HepG2 (cell line): Measurements from ENCODE around the gene EIF5. TPM values are rescaled to one million over a fixed set of nuclear protein-coding genes. Genes with fewer than 3 reads are reported as not detected.

ENCODE experiments used
- ATAC-seq: fragments of 200-7000 bp; cut with Tn5 transposase; 3 replicates; pipeline ENCODE4 v1.9.1; 2020; ENCODE audit warnings: mild to moderate bottlenecking, moderate library complexity
- BruUV-seq: library from RNA; stranded (reverse); fragments of 400-500 nt; replicated peaks from 2 replicates; lab custom pipeline; 2021; lab: Mats Ljungman, UMichigan
- CTCF ChIA-PET: fragments of 300-600 bp; formaldehyde crosslinking; extraction: SDS; loops from one replicate; lab custom pipeline; 2021; ENCODE audit warnings: low total read pairs, inconsistent platforms, low intra/inter-chr PET ratio; lab: Yijun Ruan, JAX
- POLR2A ChIA-PET: fragments of 350-600 bp; sonication (Branson Sonifier 250); formaldehyde crosslinking; loops from one replicate; lab custom pipeline; 2020; ENCODE audit warnings: antibody characterized with exemption, inconsistent platforms; lab: Yijun Ruan, JAX
- DNase-seq: peaks from one replicate; pipeline ENCODE4 v3.0.0-alpha.2; 2015; ENCODE audit warnings: low spot score
- FAIRE-seq: peaks from 3 replicates; lab custom pipeline; 2011; peaks lifted over from hg19 to GRCh38; lab: Jason Lieb, UNC
- H2AFZ ChIP-seq: one replicate; pipeline ENCODE4 v1.6.1; 2011; ENCODE audit warnings: low read length, inconsistent platforms
- H3K27ac ChIP-seq: fragments of 300-600 bp; 3 replicates; pipeline ENCODE4 v1.8.0; 2011; ENCODE audit warnings: mixed run types, mild to moderate bottlenecking, mixed read lengths, low read length, inconsistent platforms; ENCODE audit not compliant: insufficient read depth; ENCODE audit errors: extremely low read length
- H3K27me3 ChIP-seq, 2 experiments: fragments of 200-600 bp in 1 of 2; 2 replicates in 1 of 2; 3 replicates in 1 of 2; pipeline versions ENCODE4 v1.6.0 to v1.8.0; 2011; ENCODE audit warnings: low read length in 2 of 2, mild to moderate bottlenecking in 2 of 2, moderate library complexity in 2 of 2, inconsistent platforms in 1 of 2; ENCODE audit not compliant: insufficient read depth in 2 of 2, control insufficient read depth in 1 of 2
- H3K36me3 ChIP-seq, 2 experiments: fragments of 200-600 bp in 1 of 2; replicated peaks in 1 of 2; 2 replicates in 1 of 2; 3 replicates in 1 of 2; pipeline versions ENCODE4 v1.5.1 to v1.8.0; 2011; ENCODE audit warnings: low read length in 2 of 2, inconsistent platforms in 1 of 2; ENCODE audit not compliant: insufficient read depth in 2 of 2, control insufficient read depth in 1 of 2
- H3K4me1 ChIP-seq: 2 replicates; pipeline ENCODE4 v1.5.1; 2012; ENCODE audit warnings: low read length, inconsistent platforms; ENCODE audit not compliant: insufficient read depth
- H3K4me2 ChIP-seq: 2 replicates; pipeline ENCODE4 v1.6.0; 2011; ENCODE audit warnings: low read depth, low read length, inconsistent platforms
- H3K4me3 ChIP-seq, 3 experiments: fragments of 200-600 bp in 1 of 3; sonication (generic), shearing (Covaris generic) in 1 of 3; replicated peaks in 1 of 3; 2 replicates each; pipeline ENCODE4 v1.5.1; 2011 to 2016; ENCODE audit warnings: low read length in 3 of 3, inconsistent platforms in 2 of 3, low read depth in 2 of 3, mild to moderate bottlenecking in 2 of 3, control low read depth in 1 of 3, mixed read lengths in 1 of 3; ENCODE audit not compliant: insufficient read depth in 1 of 3
- H3K79me2 ChIP-seq: one replicate; pipeline ENCODE4 v1.6.1; 2011; ENCODE audit warnings: low read length, inconsistent platforms; ENCODE audit not compliant: insufficient read depth
- H3K9ac ChIP-seq: 2 replicates; pipeline ENCODE4 v1.6.0; 2011; ENCODE audit warnings: mild to moderate bottlenecking, low read depth, low read length, inconsistent platforms; ENCODE audit not compliant: insufficient read depth
- H3K9me3 ChIP-seq: 2 replicates; pipeline ENCODE4 v1.5.1; 2012; ENCODE audit warnings: mild to moderate bottlenecking, low read length
- H4K20me1 ChIP-seq: 2 replicates; pipeline ENCODE4 v1.6.0; 2011; ENCODE audit warnings: inconsistent platforms, mild to moderate bottlenecking, low read length, moderate library complexity; ENCODE audit not compliant: insufficient read depth
- AKAP8 ChIP-seq: sonication (generic); formaldehyde crosslinking; IDR thresholded peaks from 2 replicates; pipeline ENCODE4 v1.5.1; 2020; ENCODE audit warnings: mild to moderate bottlenecking, missing genetic modification reagents
- MIER2 ChIP-seq: IDR thresholded peaks from 2 replicates; pipeline ENCODE4 v1.6.1; 2016; ENCODE audit warnings: missing biosample characterization, missing genetic modification reagents
- POLR2A ChIP-seq, 2 experiments: IDR thresholded peaks; 2 replicates each; pipeline ENCODE4 v1.6.1; 2011; ENCODE audit warnings: low read depth in 2 of 2, low read length in 2 of 2, mild to moderate bottlenecking in 1 of 2, moderate library complexity in 1 of 2; ENCODE audit not compliant: insufficient read depth in 1 of 2
- RAD51 ChIP-seq: fragments of 450-650 bp; IDR thresholded peaks from 2 replicates; pipeline ENCODE4 v1.6.1; 2016; ENCODE audit warnings: borderline replicate concordance
- SRY ChIP-seq: sonication (generic); formaldehyde crosslinking; IDR thresholded peaks from 2 replicates; pipeline ENCODE4 v1.8.0; 2022; ENCODE audit warnings: mild to moderate bottlenecking, missing genetic modification reagents
- ZHX1 ChIP-seq: sonication (generic); formaldehyde crosslinking; IDR thresholded peaks from 2 replicates; pipeline ENCODE4 v1.8.1; 2022; ENCODE audit warnings: low read depth, mild to moderate bottlenecking, missing genetic modification reagents
- ZNF160 ChIP-seq: sonication (generic); formaldehyde crosslinking; IDR thresholded peaks from 2 replicates; pipeline ENCODE4 v1.8.0; 2022; ENCODE audit warnings: mild to moderate bottlenecking, inconsistent platforms, missing genetic modification reagents
- ZNF652 ChIP-seq: IDR thresholded peaks from 2 replicates; pipeline ENCODE4 v1.6.1; 2016; ENCODE audit warnings: low read depth, borderline replicate concordance
- WGBS: methylation state at CpG from one replicate; pipeline ENCODE4 v1.1.6; 2017; ENCODE audit warnings: low lambda C conversion rate; 5-methylcytosine and 5-hydroxymethylcytosine counted together
- in situ Hi-C: cut with HindIII; loops from 2 replicates; pipeline ENCODE4 v1.10.0; 2017; ENCODE audit warnings: low pct_unique_long_range_greater_than_20kb; ENCODE audit not compliant: extremely low pct_ligation_motif_present
- intact Hi-C: fragments of 100-400 bp; cut with micrococcal nuclease; formaldehyde crosslinking; loops from one replicate; pipeline ENCODE4 v1.10.0; 2022; ENCODE audit not compliant: unreplicated experiment
- polyA plus RNA-seq, 8 experiments: library from polyadenylated mRNA; depleted of rRNA in 3 of 8; stranded (reverse) in 7 of 8; unstranded in 1 of 8; fragments of >200 nt; fragmentation: Illumina TruSeq in 4 of 8; extraction: Trizol in 4 of 8; gene quantifications; 2 replicates each; pipeline versions ENCODE4 v1.2.1 to v1.2.3, GENCODE V29; 2011 to 2016; ENCODE audit warnings: low read depth in 4 of 8, missing spikeins in 1 of 8, mixed read lengths in 1 of 8; ENCODE audit not compliant: insufficient read depth in 1 of 8
- total RNA-seq, 5 experiments: library from RNA; depleted of rRNA; stranded (reverse); fragments of >200 nt; fragmentation: Illumina TruSeq; extraction: Trizol; gene quantifications; 2 replicates each; pipeline ENCODE4 v1.2.3, GENCODE V29; 2016; ENCODE audit warnings: low read depth in 1 of 5

Gene EIF5
- total and polyA plus RNA-seq, 2 of the 13 experiments (the other 11 are each of a cell fraction or from before 2014, with no cell fraction given) = 189 to 281 TPM

GRCh38 chr14:103304706-103305105, 29.3 kb upstream of the EIF5 start:
- Histone ChIP-seq H3K79me2 (no peaks in the 10 kb centered on the region), H4K20me1 (no peaks in the 10 kb centered on the region), H3K9me3 (no peaks in the 10 kb centered on the region), H3K9ac (no peak overlapping the region), H3K27me3 (peaks cover 0 to 12% of the 10 kb centered on the region in 2 experiments; a peak in 3 of 5 replicates), H3K4me2 (no peak overlapping the region), H3K4me1 (no peaks in the 10 kb centered on the region), H3K36me3 (no peaks in the 10 kb centered on the region), H3K4me3 (no peak overlapping the region), H3K27ac (no peak overlapping the region), H2AFZ (no peak overlapping the region)
- TF ChIP-seq POLR2A (IDR thresholded peaks at IDR 0.05; ENCODE audit: insufficient read depth in 1 of 2, low read depth in 2 of 2, low read length in 2 of 2) = no peak
- no peak for TF ChIP-seq ZHX1 (CRISPR knock-in tag)
- no peak for TF ChIP-seq RAD51
- TF ChIP-seq SRY (CRISPR knock-in tag) = no peak
- no peak for TF ChIP-seq AKAP8 (CRISPR knock-in tag)
- TF ChIP-seq ZNF652 (CRISPR knock-in tag) = no peak
- TF ChIP-seq ZNF160 (CRISPR knock-in tag) = no peak
- no peak for TF ChIP-seq MIER2 (CRISPR knock-in tag)
- intact Hi-C loops = no loop called here
- ATAC-seq (no peak), DNase-seq (no peak), FAIRE-seq (no peak)
- CTCF ChIA-PET = no interaction called here
- no TSS peak for BruUV-seq
- in situ Hi-C loops = no loop called here
- POLR2A ChIA-PET = no interaction called here
- WGBS = 0% methylated on average over 2 of the region's 2 CpGs
